BLaER1 (cell line): ENCODE results near the gene DDIT4.

Source experiments
- H3K27ac ChIP-seq: shearing (Covaris generic); formaldehyde crosslinking; 2 replicates; pipeline ENCODE4 v1.8.1; 2022
- H3K27me3 ChIP-seq: shearing (Covaris generic); formaldehyde crosslinking; 2 replicates; pipeline ENCODE4 v1.8.1; 2022
- H3K36me3 ChIP-seq: shearing (Covaris generic); formaldehyde crosslinking; 2 replicates; pipeline ENCODE4 v1.8.1; 2022
- H3K4me1 ChIP-seq: shearing (Covaris generic); formaldehyde crosslinking; 2 replicates; pipeline ENCODE4 v1.8.1; 2022
- H3K4me2 ChIP-seq: shearing (Covaris generic); formaldehyde crosslinking; 2 replicates; pipeline ENCODE4 v1.8.1; 2022
- H3K4me3 ChIP-seq: shearing (Covaris generic); formaldehyde crosslinking; 2 replicates; pipeline ENCODE4 v1.8.1; 2022
- H3K9ac ChIP-seq: shearing (Covaris generic); formaldehyde crosslinking; 2 replicates; pipeline ENCODE4 v1.8.1; 2022
- H3K9me3 ChIP-seq: shearing (Covaris generic); formaldehyde crosslinking; 2 replicates; pipeline ENCODE4 v1.8.1; 2022
- H4K20me1 ChIP-seq: shearing (Covaris generic); formaldehyde crosslinking; 2 replicates; pipeline ENCODE4 v1.8.1; 2022
- Cebpa-rat ChIP-seq: shearing (Covaris generic); IDR thresholded peaks from 2 replicates; pipeline ENCODE4 v1.8.1; 2022

DDIT4 gene

GRCh38 chr10:72257051-72257892, 16.5 kb upstream of the DDIT4 start:
- Histone ChIP-seq H3K27me3 (no peaks in the 10 kb centered on the region), H3K4me2 (peak overlapping the region; percentile 89), H3K9ac (no peak overlapping the region), H4K20me1 (no peaks in the 10 kb centered on the region), H3K4me1 (peaks cover 98% of the 10 kb centered on the region), H3K27ac (no peak overlapping the region), H3K4me3 (no peak overlapping the region), H3K36me3 (no peaks in the 10 kb centered on the region), H3K9me3 (no peaks in the 10 kb centered on the region)
- no peak for TF ChIP-seq Cebpa-rat

- no peak overlapping the region for H3K9ac ChIP-seq
- no peaks in the 10 kb centered on the region for H3K9me3 ChIP-seq
- no peaks in the 10 kb centered on the region for H4K20me1 ChIP-seq
- H3K27ac ChIP-seq = peak overlapping the region; percentile 80; the same call in 1 of the 2 replicates
- H3K4me3 ChIP-seq = no peak overlapping the region
- peaks cover 98% of the 10 kb centered on the region for H3K4me1 ChIP-seq
- no peak for TF ChIP-seq Cebpa-rat
- H3K36me3 ChIP-seq = no peaks in the 10 kb centered on the region
- peak overlapping the region; percentile 97 for H3K4me2 ChIP-seq
- H3K27me3 ChIP-seq = no peaks in the 10 kb centered on the region
Measured at GRCh38 chr10:72258617-72259016, 15.1 kb upstream of the DDIT4 start.

- peak overlapping the region; percentile 80 for H3K27ac ChIP-seq
- H3K4me2 ChIP-seq = peak overlapping the region; percentile 97
- no peaks in the 10 kb centered on the region for H4K20me1 ChIP-seq
- H3K4me1 ChIP-seq = peaks cover 98% of the 10 kb centered on the region
- 0 out of 2 replicates have a peak overlapping the region, but pooled peaks have one; percentile 63 for H3K4me3 ChIP-seq
- H3K36me3 ChIP-seq = no peaks in the 10 kb centered on the region
- peak overlapping the region; percentile 57; the same call in 1 of the 2 replicates for H3K9ac ChIP-seq
- H3K27me3 ChIP-seq = no peaks in the 10 kb centered on the region
- H3K9me3 ChIP-seq = no peaks in the 10 kb centered on the region
- no peak for TF ChIP-seq Cebpa-rat
Measured at GRCh38 chr10:72259491-72260238, 14.1 kb upstream of the DDIT4 start.

GRCh38 chr10:72260239-72260975, 13.3 kb upstream of the DDIT4 start:
- TF ChIP-seq Cebpa-rat = no peak
- H3K9ac ChIP-seq = peak overlapping the region; percentile 57
- no peaks in the 10 kb centered on the region for H4K20me1 ChIP-seq
- H3K4me3 ChIP-seq = peak overlapping the region; percentile 63
- H3K27me3 ChIP-seq = no peaks in the 10 kb centered on the region
- no peaks in the 10 kb centered on the region for H3K9me3 ChIP-seq
- peak overlapping the region; percentile 97 for H3K4me2 ChIP-seq
- H3K36me3 ChIP-seq = no peaks in the 10 kb centered on the region
- peaks cover 98% of the 10 kb centered on the region for H3K4me1 ChIP-seq
- peak overlapping the region; percentile 80 for H3K27ac ChIP-seq

DNA sequence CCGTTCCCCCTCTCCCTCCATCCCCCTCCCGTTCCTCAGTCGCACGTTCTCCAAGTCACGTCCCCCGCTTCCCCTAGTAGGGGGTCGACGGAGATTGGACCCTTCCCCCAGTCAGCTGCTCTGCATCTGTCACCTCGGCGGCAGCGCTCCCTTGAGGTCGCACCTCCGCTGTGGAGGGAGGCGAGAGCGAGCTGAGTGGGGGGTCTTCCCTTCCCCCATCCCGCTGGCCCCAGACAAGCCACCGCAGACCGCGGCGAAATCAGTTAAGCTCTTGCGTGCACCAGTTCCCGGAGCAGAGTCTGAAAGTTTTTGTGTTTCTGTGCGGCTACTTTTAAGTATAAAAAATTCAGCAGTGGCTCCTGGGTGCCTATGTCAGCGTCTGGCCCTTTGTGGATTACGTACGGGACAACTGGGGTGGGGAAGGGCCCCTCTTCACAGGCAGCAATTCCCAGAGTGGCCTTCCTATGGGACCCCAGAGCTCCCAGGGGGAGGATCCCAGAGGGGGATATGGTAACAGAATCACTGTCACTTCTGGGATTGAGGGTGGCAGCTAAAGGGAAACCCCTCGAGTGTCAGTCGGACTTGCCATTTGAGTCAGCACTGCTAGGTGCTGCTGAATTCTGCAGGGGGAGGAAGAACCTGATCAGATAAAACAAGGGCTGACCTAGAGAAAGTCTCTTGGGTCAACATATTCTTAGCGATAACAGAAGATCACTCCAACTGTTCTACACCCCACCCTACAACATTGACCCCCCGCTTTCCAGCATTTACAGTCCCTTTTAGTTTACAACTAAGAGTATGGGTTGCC, 12.5 kb upstream of the DDIT4 start:
- no peaks in the 10 kb centered on the region for H3K36me3 ChIP-seq
- peaks cover 98% of the 10 kb centered on the region for H3K4me1 ChIP-seq
- H3K9ac ChIP-seq = peak overlapping the region; percentile 77
- H3K27me3 ChIP-seq = no peaks in the 10 kb centered on the region
- no peaks in the 10 kb centered on the region for H3K9me3 ChIP-seq
- TF ChIP-seq Cebpa-rat = no peak
- no peaks in the 10 kb centered on the region for H4K20me1 ChIP-seq
- peak overlapping the region; percentile 63 for H3K4me3 ChIP-seq
- H3K27ac ChIP-seq = peak overlapping the region; percentile 80
- H3K4me2 ChIP-seq = peak overlapping the region; percentile 97

- Histone ChIP-seq H3K27ac (peak overlapping the region; percentile 80), H4K20me1 (no peaks in the 10 kb centered on the region), H3K4me3 (peak overlapping the region; percentile 63), H3K4me2 (peak overlapping the region; percentile 97), H3K27me3 (no peaks in the 10 kb centered on the region), H3K36me3 (no peaks in the 10 kb centered on the region), H3K9ac (peak overlapping the region; percentile 77), H3K4me1 (peaks cover 98% of the 10 kb centered on the region), H3K9me3 (no peaks in the 10 kb centered on the region)
- no peak for TF ChIP-seq Cebpa-rat
Measured at GRCh38 chr10:72261784-72262404, 11.8 kb upstream of the DDIT4 start.

- Histone ChIP-seq H4K20me1 (no peaks in the 10 kb centered on the region), H3K4me3 (no peak overlapping the region), H3K4me2 (peak overlapping the region; percentile 97), H3K9ac (no peak overlapping the region), H3K4me1 (peaks cover 97% of the 10 kb centered on the region), H3K27me3 (no peaks in the 10 kb centered on the region), H3K9me3 (no peaks in the 10 kb centered on the region), H3K27ac (peak overlapping the region; percentile 35; the same call in 1 of the 2 replicates), H3K36me3 (no peaks in the 10 kb centered on the region)
- TF ChIP-seq Cebpa-rat = no peak
Measured at GRCh38 chr10:72263613-72264241, 10.0 kb upstream of the DDIT4 start.

GRCh38 chr10:72264536-72264935, 9.2 kb upstream of the DDIT4 start:
- no peak for TF ChIP-seq Cebpa-rat
- Histone ChIP-seq H4K20me1 (no peaks in the 10 kb centered on the region), H3K9me3 (no peaks in the 10 kb centered on the region), H3K36me3 (no peaks in the 10 kb centered on the region), H3K9ac (no peak overlapping the region), H3K4me2 (peak overlapping the region; percentile 97), H3K4me3 (no peak overlapping the region), H3K27ac (no peak overlapping the region; the same call in 1 of the 2 replicates), H3K4me1 (peaks cover 96% of the 10 kb centered on the region), H3K27me3 (no peaks in the 10 kb centered on the region)
